ENCODE results near the gene APC2.

DNA sequence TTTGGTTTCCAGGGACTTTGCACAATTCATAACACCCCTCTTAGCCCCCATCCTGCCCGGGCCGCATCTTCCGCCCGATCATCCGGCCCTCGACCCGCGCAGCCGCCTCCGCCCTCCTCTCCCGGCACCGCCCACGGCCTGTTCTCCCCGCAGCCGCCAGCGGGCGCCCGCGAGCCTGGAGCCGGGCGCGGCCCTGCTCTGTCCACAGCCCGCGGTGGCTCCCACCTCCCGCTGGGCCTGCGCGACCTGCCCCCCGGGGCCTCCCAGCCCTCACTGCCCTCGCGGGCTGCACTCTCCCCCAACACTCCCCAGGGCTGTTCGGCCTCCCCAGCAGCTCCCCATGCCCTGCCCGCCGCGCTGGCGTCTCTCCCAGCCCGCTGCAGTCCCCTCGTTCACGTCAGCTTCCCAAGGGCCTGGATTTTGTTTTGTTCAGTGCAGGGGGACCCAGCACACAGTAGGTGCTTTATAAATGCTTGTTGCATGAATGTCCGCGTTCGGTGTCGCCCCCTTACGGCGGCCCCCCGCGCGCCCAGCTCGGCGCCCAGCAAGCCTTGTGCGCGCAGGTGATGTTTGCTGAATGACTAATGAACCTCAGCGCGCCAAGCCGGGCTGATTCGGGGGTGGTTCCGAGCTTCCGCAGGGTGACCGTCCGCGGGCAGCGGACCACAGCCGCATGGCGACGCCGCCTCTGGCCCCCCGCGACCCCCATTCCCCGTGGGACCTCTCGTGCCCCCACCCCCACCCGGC, 4.6 kb upstream of the APC2 start:
- TF ChIP-seq, protein P1, sequence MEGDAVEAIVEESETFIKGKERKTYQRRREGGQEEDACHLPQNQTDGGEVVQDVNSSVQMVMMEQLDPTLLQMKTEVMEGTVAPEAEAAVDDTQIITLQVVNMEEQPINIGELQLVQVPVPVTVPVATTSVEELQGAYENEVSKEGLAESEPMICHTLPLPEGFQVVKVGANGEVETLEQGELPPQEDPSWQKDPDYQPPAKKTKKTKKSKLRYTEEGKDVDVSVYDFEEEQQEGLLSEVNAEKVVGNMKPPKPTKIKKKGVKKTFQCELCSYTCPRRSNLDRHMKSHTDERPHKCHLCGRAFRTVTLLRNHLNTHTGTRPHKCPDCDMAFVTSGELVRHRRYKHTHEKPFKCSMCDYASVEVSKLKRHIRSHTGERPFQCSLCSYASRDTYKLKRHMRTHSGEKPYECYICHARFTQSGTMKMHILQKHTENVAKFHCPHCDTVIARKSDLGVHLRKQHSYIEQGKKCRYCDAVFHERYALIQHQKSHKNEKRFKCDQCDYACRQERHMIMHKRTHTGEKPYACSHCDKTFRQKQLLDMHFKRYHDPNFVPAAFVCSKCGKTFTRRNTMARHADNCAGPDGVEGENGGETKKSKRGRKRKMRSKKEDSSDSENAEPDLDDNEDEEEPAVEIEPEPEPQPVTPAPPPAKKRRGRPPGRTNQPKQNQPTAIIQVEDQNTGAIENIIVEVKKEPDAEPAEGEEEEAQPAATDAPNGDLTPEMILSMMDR (IDR thresholded peaks at IDR 0.05): no peak
- TF ChIP-seq POLR2A (IDR thresholded peaks at IDR 0.05): no peak

Measured in lower leg skin (tissue), 3 donors.